Measurements from ENCODE around the gene UTF1. TPM values are rescaled to one million over a fixed set of nuclear protein-coding genes. Genes with fewer than 3 reads are reported as not detected.

UTF1 gene
- total and polyA plus RNA-seq, 2 of the 8 experiments (the other 6 are each of a cell fraction or from before 2014, with no cell fraction given): 0.47 to 21.8 TPM

DNA sequence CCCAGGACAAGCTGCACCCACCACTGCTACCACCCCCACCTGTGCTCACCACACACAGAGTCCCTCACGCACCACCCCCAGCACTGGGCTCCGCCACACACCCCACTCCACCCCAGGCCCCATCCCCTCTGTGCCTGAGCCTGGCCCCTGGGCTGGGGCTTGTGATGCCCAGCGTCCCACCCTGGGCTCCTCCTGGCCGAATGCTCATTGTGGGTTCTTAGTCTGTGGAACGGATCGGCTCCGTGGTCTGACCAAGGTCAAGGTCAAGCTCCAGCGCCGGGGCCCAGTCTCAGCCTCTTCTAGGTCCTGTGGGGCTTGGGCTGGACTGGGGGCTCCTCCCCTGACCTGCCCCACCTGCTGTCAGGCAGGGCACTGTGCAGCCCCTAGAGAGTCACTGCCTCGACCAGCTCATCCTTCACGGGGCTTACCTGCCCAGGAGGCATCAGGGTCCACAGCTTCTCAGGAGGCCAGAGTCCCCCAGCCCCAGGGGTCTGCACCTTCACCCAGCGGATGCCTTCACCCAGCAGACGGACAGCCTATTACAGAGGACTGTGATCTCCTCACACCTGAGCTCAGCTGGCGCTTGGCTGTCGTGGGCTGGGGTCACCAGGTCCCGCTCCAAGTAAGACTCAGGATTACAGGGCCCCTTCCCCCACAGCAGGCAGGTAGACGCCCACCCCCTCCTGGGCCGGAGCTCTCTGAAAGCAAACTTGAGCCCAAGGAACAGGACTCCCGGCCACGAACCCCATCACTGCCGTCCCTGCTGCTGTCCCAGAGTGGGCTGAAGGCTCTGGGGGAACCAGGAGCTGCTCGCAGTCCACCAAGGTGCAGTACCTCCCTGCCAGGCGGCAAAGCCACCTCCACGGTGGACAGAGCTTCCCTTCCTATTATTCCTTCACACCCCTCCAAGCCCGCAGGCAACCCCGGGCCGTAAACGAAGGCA lies 15.3 kb upstream of the UTF1 start:
- Histone ChIP-seq H3K4me2 (ENCODE audit: insufficient read depth in 1 of 2, low read depth in 2 of 2, low read length in 2 of 2) (no peak overlapping the region), H4K20me1 (replicated peaks in 1 of 2; ENCODE audit: control insufficient read depth in 1 of 2, insufficient read depth in 2 of 2, low read length in 2 of 2) (peaks cover 0 to 7% of the 10 kb centered on the region in 2 experiments), H2AK5ac (ENCODE audit: low read depth, low read length) (no peak overlapping the region), H2AFZ (ENCODE audit: low read length) (no peak overlapping the region), H3K23me2 (ENCODE audit: low read depth, low read length) (peaks cover 2% of the 10 kb centered on the region; the same call in 1 of the 2 replicates), H3K9me3 (ENCODE audit: insufficient read depth in 2 of 2, low read depth in 1 of 2, low read length in 1 of 2) (peaks cover 0 to 4% of the 10 kb centered on the region in 2 experiments; a peak in 1 of 4 replicates), H3K36me3 (ENCODE audit: control insufficient read depth in 2 of 4, insufficient read depth in 4 of 4, low read length in 3 of 4) (no peaks in the 10 kb centered on the region; a peak in 3 of 8 replicates), H3K27me3 (replicated peaks in 1 of 4; ENCODE audit: control insufficient read depth in 3 of 4, extremely low read depth in 1 of 4, insufficient read depth in 3 of 4, low read length in 3 of 4) (no peaks in the 10 kb centered on the region), H3K27ac (ENCODE audit: low read depth, low read length) (no peak overlapping the region), H3K4me1 (replicated peaks in 1 of 4; ENCODE audit: control insufficient read depth in 3 of 4, insufficient read depth in 4 of 4, low read length in 3 of 4) (peaks cover 0 to 10% (median 9%) of the 10 kb centered on the region in 4 experiments; a peak in 6 of 7 replicates), H3K79me1 (ENCODE audit: low read depth, low read length) (no peaks in the 10 kb centered on the region), H3K9ac (replicated peaks in 1 of 4; ENCODE audit: extremely low read depth in 1 of 4, low read depth in 3 of 4, low read length in 3 of 4) (no peak overlapping the region), H4K8ac (ENCODE audit: extremely low read depth, insufficient read depth, low read length) (no peak overlapping the region), H2BK20ac (ENCODE audit: low read length) (no peak overlapping the region), H3K4ac (replicated peaks; ENCODE audit: insufficient read length, low read depth, low read length) (no peak overlapping the region), H2BK5ac (ENCODE audit: low read depth, low read length) (no peak overlapping the region), H4K91ac (replicated peaks; ENCODE audit: insufficient read length, low read length) (no peak overlapping the region), H3K56ac (replicated peaks; ENCODE audit: insufficient read length, low read depth, low read length) (no peak overlapping the region), H2BK15ac (ENCODE audit: low read length) (no peak overlapping the region), H3K23ac (ENCODE audit: insufficient read length) (no peak overlapping the region), H3K14ac (ENCODE audit: insufficient read length) (no peak overlapping the region), H4K5ac (ENCODE audit: insufficient read length, low read depth, low read length) (no peak overlapping the region), H3K18ac (ENCODE audit: extremely low read depth, low read length) (no peak overlapping the region), H2BK12ac (ENCODE audit: low read depth, low read length) (no peak overlapping the region), H3K4me3 (ENCODE audit: extremely low read depth in 1 of 4, insufficient read depth in 2 of 4, low read depth in 3 of 4, low read length in 4 of 4) (no peak overlapping the region), H3K79me2 (ENCODE audit: control insufficient read depth in 1 of 2, insufficient read depth in 2 of 2, low read length in 2 of 2) (no peaks in the 10 kb centered on the region), H2BK120ac (replicated peaks; ENCODE audit: low read depth, low read length) (no peak overlapping the region)
- POLR2A ChIA-PET (ENCODE audit: partially characterized antibody): interaction anchor here (1.0 to 1.5 kb wide), 3 partner anchors 10 to 19 kb away, joined by 3 read pairs; no protein-coding TSS in a partner anchor
- TF ChIP-seq CHD2 (IDR thresholded peaks at IDR 0.05; ENCODE audit: low read length): no peak
- TF ChIP-seq, protein P1, sequence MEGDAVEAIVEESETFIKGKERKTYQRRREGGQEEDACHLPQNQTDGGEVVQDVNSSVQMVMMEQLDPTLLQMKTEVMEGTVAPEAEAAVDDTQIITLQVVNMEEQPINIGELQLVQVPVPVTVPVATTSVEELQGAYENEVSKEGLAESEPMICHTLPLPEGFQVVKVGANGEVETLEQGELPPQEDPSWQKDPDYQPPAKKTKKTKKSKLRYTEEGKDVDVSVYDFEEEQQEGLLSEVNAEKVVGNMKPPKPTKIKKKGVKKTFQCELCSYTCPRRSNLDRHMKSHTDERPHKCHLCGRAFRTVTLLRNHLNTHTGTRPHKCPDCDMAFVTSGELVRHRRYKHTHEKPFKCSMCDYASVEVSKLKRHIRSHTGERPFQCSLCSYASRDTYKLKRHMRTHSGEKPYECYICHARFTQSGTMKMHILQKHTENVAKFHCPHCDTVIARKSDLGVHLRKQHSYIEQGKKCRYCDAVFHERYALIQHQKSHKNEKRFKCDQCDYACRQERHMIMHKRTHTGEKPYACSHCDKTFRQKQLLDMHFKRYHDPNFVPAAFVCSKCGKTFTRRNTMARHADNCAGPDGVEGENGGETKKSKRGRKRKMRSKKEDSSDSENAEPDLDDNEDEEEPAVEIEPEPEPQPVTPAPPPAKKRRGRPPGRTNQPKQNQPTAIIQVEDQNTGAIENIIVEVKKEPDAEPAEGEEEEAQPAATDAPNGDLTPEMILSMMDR (IDR thresholded peaks at IDR 0.05; ENCODE audit: control extremely low read depth in 1 of 3, insufficient read depth in 1 of 3, low read depth in 1 of 3, low read length in 3 of 3): peak in 1 of 3 experiments; percentile 4; a peak in 1 of 4 replicates
- 92% methylated on average over 19 of the region's 28 CpGs; no CpG with 5 or more reads in 1 of the 2 experiments for WGBS, 2 experiments (ENCODE audit: extremely low coverage in 1 of 2, insufficient coverage in 1 of 2, insufficient read length in 1 of 2, insufficient replicate concordance in 2 of 2, low coverage in 1 of 2, low lambda C conversion rate in 2 of 2, missing lambda C conversion rate in 1 of 2)
- DNase-seq (ENCODE audit: low read depth in 1 of 2, low spot score in 2 of 2): no peak
- CTCF ChIA-PET (ENCODE audit: partially characterized antibody): interaction anchor here (0.7 to 1.6 kb wide), 5 partner anchors 10 to 90 kb away, joined by 3 to 9 read pairs (median 3); no protein-coding TSS in a partner anchor
- FAIRE-seq: no peak
